Keratinocyte (primary cell): ENCODE results near the gene CNIH2. TPM values are rescaled to one million over a fixed set of nuclear protein-coding genes. Genes with fewer than 3 reads are reported as not detected.

Source experiments
- DNase-seq: peaks from one replicate; pipeline ENCODE4 v3.0.0-alpha.2; 2011; ENCODE audit warnings: low read depth, missing footprints, low spot score
- FAIRE-seq: peaks from 2 replicates; lab custom pipeline; 2011; peaks lifted over from hg19 to GRCh38; lab: Jason Lieb, UNC
- H2AFZ ChIP-seq: 2 replicates; pipeline ENCODE4 v1.6.0; 2012; ENCODE audit warnings: low read length, control low read depth, inconsistent platforms; ENCODE audit not compliant: control insufficient read depth
- H3K27ac ChIP-seq: 2 replicates; pipeline ENCODE4 v1.5.1; 2011; ENCODE audit warnings: low read length; ENCODE audit not compliant: control insufficient read depth, insufficient read depth
- H3K27me3 ChIP-seq: 3 replicates; pipeline ENCODE4 v1.6.0; 2011; ENCODE audit warnings: low read length; ENCODE audit not compliant: control insufficient read depth, insufficient read depth; ENCODE audit errors: extremely low read depth
- H3K36me3 ChIP-seq, 2 experiments: 2 replicates in 1 of 2; 3 replicates in 1 of 2; pipeline ENCODE4 v1.5.1; 2011; ENCODE audit warnings: low read length in 2 of 2, mild to moderate bottlenecking in 1 of 2; ENCODE audit not compliant: control insufficient read depth in 2 of 2, insufficient read depth in 2 of 2; ENCODE audit errors: extremely low read depth in 1 of 2
- H3K4me1 ChIP-seq: 3 replicates; pipeline ENCODE4 v1.5.1; 2011; ENCODE audit warnings: low read length; ENCODE audit not compliant: control insufficient read depth, insufficient read depth; ENCODE audit errors: extremely low read depth
- H3K4me2 ChIP-seq: 3 replicates; pipeline ENCODE4 v1.6.0; 2011; ENCODE audit warnings: low read depth, low read length; ENCODE audit not compliant: control insufficient read depth, insufficient read depth; ENCODE audit errors: extremely low read depth
- H3K4me3 ChIP-seq, 3 experiments: fragments of 200-600 bp in 1 of 3; sonication (generic) in 1 of 3; 2 replicates in 2 of 3; 3 replicates in 1 of 3; pipeline ENCODE4 v1.5.1; 2011 to 2016; ENCODE audit warnings: low read length in 3 of 3, mild to moderate bottlenecking in 3 of 3, control low read depth in 2 of 3, inconsistent platforms in 1 of 3, low read depth in 1 of 3, mixed read lengths in 1 of 3, mixed run types in 1 of 3, moderate library complexity in 1 of 3; ENCODE audit not compliant: control insufficient read depth in 2 of 3, insufficient read depth in 2 of 3; ENCODE audit errors: extremely low read depth in 1 of 3
- H3K79me2 ChIP-seq: 2 replicates; pipeline ENCODE4 v1.6.0; 2012; ENCODE audit warnings: low read length; ENCODE audit not compliant: control insufficient read depth, insufficient read depth
- H3K9ac ChIP-seq: 3 replicates; pipeline ENCODE4 v1.6.0; 2011; ENCODE audit warnings: low read length; ENCODE audit not compliant: control insufficient read depth, insufficient read depth; ENCODE audit errors: extremely low read depth
- H3K9me1 ChIP-seq: 3 replicates; pipeline ENCODE4 v1.6.0; 2011; ENCODE audit warnings: low read length; ENCODE audit not compliant: control insufficient read depth, insufficient read depth; ENCODE audit errors: extremely low read depth
- H3K9me3 ChIP-seq: 2 replicates; pipeline ENCODE4 v1.5.1; 2012; ENCODE audit warnings: low read depth, low read length; ENCODE audit not compliant: control insufficient read depth
- H4K20me1 ChIP-seq: 3 replicates; pipeline ENCODE4 v1.6.0; 2011; ENCODE audit warnings: low read length; ENCODE audit not compliant: control insufficient read depth, insufficient read depth; ENCODE audit errors: extremely low read depth
- EZH2 ChIP-seq: IDR thresholded peaks from one replicate; pipeline ENCODE4 v1.6.1; 2012; ENCODE audit warnings: inconsistent platforms, mild to moderate bottlenecking, low read length, moderate library complexity
- dilution Hi-C: fragments of 300-500 bp; cut with MboI; formaldehyde crosslinking; loops from one replicate; pipeline ENCODE4 v1.7.0; 2020; ENCODE audit warnings: low sequenced_read_pairs; ENCODE audit not compliant: extremely low pct_ligation_motif_present
- polyA plus RNA-seq, 5 experiments: library from polyadenylated mRNA; depleted of rRNA in 3 of 5; stranded (reverse) in 3 of 5; stranded (forward) in 1 of 5; unstranded in 1 of 5; fragments of >200 nt; gene quantifications; 1 replicate in 1 of 5; 2 replicates in 3 of 5; 3 replicates in 1 of 5; pipeline versions ENCODE4 v1.2.1 to v1.2.3, GENCODE V29; 2011 to 2012; ENCODE audit warnings: missing spikeins in 2 of 5, low read depth in 1 of 5, low replicate concordance in 1 of 5
- TF ChIP-seq, protein P1 (sequence below), 3 experiments: IDR thresholded peaks in 1 of 3; conservative IDR thresholded peaks in 1 of 3; optimal IDR thresholded peaks in 1 of 3; 2 replicates in 2 of 3; 3 replicates in 1 of 3; pipeline versions ENCODE3 to v1.5.1; 2011; ENCODE audit warnings: low read length in 3 of 3, mild to moderate bottlenecking in 3 of 3, moderate library complexity in 2 of 3, control low read depth in 1 of 3, inconsistent platforms in 1 of 3; ENCODE audit not compliant: insufficient read depth in 2 of 3; ENCODE audit errors: extremely low read depth in 1 of 3

CNIH2 gene
- polyA plus RNA-seq, 1 donor (not counting 4 experiments of a cell fraction or from before 2014, with no cell fraction given) = 0.17 TPM

DNA sequence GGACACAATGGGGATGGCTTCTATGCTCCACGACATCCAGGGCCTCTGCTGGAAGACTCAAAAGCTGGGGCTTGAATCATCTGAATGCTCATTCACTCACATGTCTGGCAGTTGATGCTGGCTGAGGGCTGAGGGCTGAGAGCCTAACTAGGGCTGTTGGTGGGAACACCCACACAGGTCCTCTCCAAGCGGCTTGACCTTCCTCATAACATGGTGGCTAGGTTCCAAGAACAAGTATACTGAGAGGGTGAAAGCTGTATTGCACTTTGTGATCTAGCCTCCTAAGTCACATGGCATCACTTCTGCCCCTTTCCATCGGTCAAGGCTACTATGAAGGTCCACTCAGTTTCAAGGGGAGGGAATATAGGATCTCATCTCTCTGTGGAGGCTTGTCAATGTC, 21.2 kb downstream of the CNIH2 start:
- Histone ChIP-seq H3K36me3 (no peaks in the 10 kb centered on the region), H3K9me3 (no peaks in the 10 kb centered on the region), H3K79me2 (no peaks in the 10 kb centered on the region), H4K20me1 (no peaks in the 10 kb centered on the region), H3K9ac (no peak overlapping the region), H3K4me3 (no peak overlapping the region), H3K27ac (no peak overlapping the region), H3K9me1 (no peaks in the 10 kb centered on the region), H3K4me1 (no peaks in the 10 kb centered on the region), H3K4me2 (no peak overlapping the region), H3K27me3 (peaks cover 3% of the 10 kb centered on the region), H2AFZ (no peak overlapping the region)
- dilution Hi-C loops = no loop called here
- DNase-seq = no peak
- no peak for TF ChIP-seq EZH2
- TF ChIP-seq, protein P1, sequence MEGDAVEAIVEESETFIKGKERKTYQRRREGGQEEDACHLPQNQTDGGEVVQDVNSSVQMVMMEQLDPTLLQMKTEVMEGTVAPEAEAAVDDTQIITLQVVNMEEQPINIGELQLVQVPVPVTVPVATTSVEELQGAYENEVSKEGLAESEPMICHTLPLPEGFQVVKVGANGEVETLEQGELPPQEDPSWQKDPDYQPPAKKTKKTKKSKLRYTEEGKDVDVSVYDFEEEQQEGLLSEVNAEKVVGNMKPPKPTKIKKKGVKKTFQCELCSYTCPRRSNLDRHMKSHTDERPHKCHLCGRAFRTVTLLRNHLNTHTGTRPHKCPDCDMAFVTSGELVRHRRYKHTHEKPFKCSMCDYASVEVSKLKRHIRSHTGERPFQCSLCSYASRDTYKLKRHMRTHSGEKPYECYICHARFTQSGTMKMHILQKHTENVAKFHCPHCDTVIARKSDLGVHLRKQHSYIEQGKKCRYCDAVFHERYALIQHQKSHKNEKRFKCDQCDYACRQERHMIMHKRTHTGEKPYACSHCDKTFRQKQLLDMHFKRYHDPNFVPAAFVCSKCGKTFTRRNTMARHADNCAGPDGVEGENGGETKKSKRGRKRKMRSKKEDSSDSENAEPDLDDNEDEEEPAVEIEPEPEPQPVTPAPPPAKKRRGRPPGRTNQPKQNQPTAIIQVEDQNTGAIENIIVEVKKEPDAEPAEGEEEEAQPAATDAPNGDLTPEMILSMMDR (optimal IDR thresholded peaks at IDR 0.05 in 1 of 3, IDR thresholded peaks at IDR 0.05 in 1 of 3, conservative IDR thresholded peaks at IDR 0.05 in 1 of 3; ENCODE audit: extremely low read depth in 1 of 3, insufficient read depth in 2 of 3, low read length in 3 of 3) = no peak
- no peak for FAIRE-seq

DNA sequence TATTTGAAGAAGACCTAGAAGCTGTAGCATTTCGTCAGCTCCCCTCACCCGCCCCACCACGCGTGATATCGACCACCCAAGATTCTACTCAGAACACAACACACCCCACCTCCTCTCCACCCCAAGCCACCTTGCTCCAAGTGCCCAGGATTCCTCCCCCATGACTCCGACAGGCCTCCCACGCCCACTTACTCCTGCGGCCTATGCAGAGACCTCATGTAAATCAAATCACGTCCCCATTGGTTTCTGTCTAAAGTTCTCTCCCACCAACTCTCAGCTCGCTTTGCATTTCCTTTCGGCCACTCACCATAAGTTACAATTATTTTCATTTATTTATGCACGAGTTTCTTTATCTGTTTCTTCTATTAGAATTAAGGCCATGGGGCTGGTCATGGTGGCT, 24.7 kb downstream of the CNIH2 start:
- H3K27ac ChIP-seq = no peak overlapping the region
- no peaks in the 10 kb centered on the region for H3K79me2 ChIP-seq
- no peaks in the 10 kb centered on the region for H3K36me3 ChIP-seq
- H3K9me3 ChIP-seq = no peaks in the 10 kb centered on the region
- FAIRE-seq (no peak), DNase-seq (no peak)
- no peak overlapping the region for H3K4me2 ChIP-seq
- no peaks in the 10 kb centered on the region for H3K9me1 ChIP-seq
- dilution Hi-C loops = no loop called here
- no peaks in the 10 kb centered on the region for H4K20me1 ChIP-seq
- no peak for TF ChIP-seq EZH2
- TF ChIP-seq, protein P1 (optimal IDR thresholded peaks at IDR 0.05 in 1 of 3, IDR thresholded peaks at IDR 0.05 in 1 of 3, conservative IDR thresholded peaks at IDR 0.05 in 1 of 3; ENCODE audit: extremely low read depth in 1 of 3, insufficient read depth in 2 of 3, low read length in 3 of 3) = no peak
- no peak overlapping the region for H2AFZ ChIP-seq
- H3K4me1 ChIP-seq = no peaks in the 10 kb centered on the region
- H3K27me3 ChIP-seq = no peaks in the 10 kb centered on the region
- H3K4me3 ChIP-seq = no peak overlapping the region
- no peak overlapping the region for H3K9ac ChIP-seq
